HepG2 (cell line): ENCODE results near the gene CENPB. TPM values are rescaled to one million over a fixed set of nuclear protein-coding genes. Genes with fewer than 3 reads are reported as not detected.
A peak's percentile ranks its signal among the peaks of the same experiment; 100 is the strongest.

Source experiments
- ATF2 ChIP-seq: sonication (generic); formaldehyde crosslinking; IDR thresholded peaks from 2 replicates; pipeline ENCODE4 v1.4.0; 2020; ENCODE audit warnings: missing genetic modification reagents
- HOXA5 ChIP-seq: sonication (generic); formaldehyde crosslinking; IDR thresholded peaks from 2 replicates; pipeline ENCODE4 v1.4.0; 2020; ENCODE audit warnings: missing genetic modification reagents
- IRF2 ChIP-seq: IDR thresholded peaks from 2 replicates; pipeline ENCODE4 v1.6.1; 2018; ENCODE audit warnings: missing genetic modification reagents, missing compliant biosample characterization
- MAZ ChIP-seq, 2 experiments: sonication (generic) in 1 of 2; formaldehyde crosslinking in 1 of 2; IDR thresholded peaks; 2 replicates each; pipeline versions ENCODE4 v1.5.0 to v1.6.1; 2012 to 2020; ENCODE audit warnings: low read depth in 2 of 2, mild to moderate bottlenecking in 2 of 2, borderline replicate concordance in 1 of 2, improper control_type of control experiment in 1 of 2, low read length in 1 of 2, missing genetic modification reagents in 1 of 2, moderate library complexity in 1 of 2
- NCOA1 ChIP-seq: sonication (generic); formaldehyde crosslinking; IDR thresholded peaks from 2 replicates; pipeline ENCODE4 v1.9.0; 2021; ENCODE audit warnings: missing genetic modification reagents
- PHF8 ChIP-seq: sonication (generic); formaldehyde crosslinking; IDR thresholded peaks from 2 replicates; pipeline ENCODE4 v1.5.0; 2020; ENCODE audit warnings: missing genetic modification reagents
- RORA ChIP-seq: sonication (generic); formaldehyde crosslinking; IDR thresholded peaks from 2 replicates; pipeline ENCODE4 v1.5.0; 2020; ENCODE audit warnings: mild to moderate bottlenecking, missing genetic modification reagents, moderate library complexity
- SIN3A ChIP-seq: IDR thresholded peaks from 2 replicates; pipeline ENCODE4 v1.6.1; 2011; ENCODE audit warnings: low read depth, mild to moderate bottlenecking, control low read depth, low read length, borderline replicate concordance
- SIX4 ChIP-seq: sonication (generic); formaldehyde crosslinking; IDR thresholded peaks from 2 replicates; pipeline ENCODE4 v1.4.0; 2020; ENCODE audit warnings: missing genetic modification reagents
- ZBTB21 ChIP-seq: sonication (generic); formaldehyde crosslinking; IDR thresholded peaks from 2 replicates; pipeline ENCODE4 v1.4.0; 2020; ENCODE audit warnings: missing genetic modification reagents
- ZFX ChIP-seq: sonication (generic); formaldehyde crosslinking; IDR thresholded peaks from 2 replicates; pipeline ENCODE4 v1.4.0; 2020; ENCODE audit warnings: mild to moderate bottlenecking, low read depth, missing genetic modification reagents, moderate library complexity
- ZNF280D ChIP-seq: sonication (generic); formaldehyde crosslinking; IDR thresholded peaks from 2 replicates; pipeline ENCODE4 v1.5.1; 2020; ENCODE audit warnings: mild to moderate bottlenecking, missing genetic modification reagents
- ZNF335 ChIP-seq: sonication (generic); formaldehyde crosslinking; IDR thresholded peaks from 2 replicates; pipeline ENCODE4 v1.4.0; 2020; ENCODE audit warnings: missing genetic modification reagents
- ZNF350 ChIP-seq: sonication (generic); formaldehyde crosslinking; IDR thresholded peaks from 2 replicates; pipeline ENCODE4 v1.4.0; 2020; ENCODE audit warnings: mild to moderate bottlenecking, low read depth, missing genetic modification reagents, borderline replicate concordance
- ZNF383 ChIP-seq: sonication (generic); formaldehyde crosslinking; IDR thresholded peaks from 2 replicates; pipeline ENCODE4 v1.4.0; 2020; ENCODE audit warnings: missing genetic modification reagents, mild to moderate bottlenecking, borderline replicate concordance
- ZNF660 ChIP-seq: sonication (generic); formaldehyde crosslinking; IDR thresholded peaks from 2 replicates; pipeline ENCODE4 v1.5.1; 2020; ENCODE audit warnings: mild to moderate bottlenecking, low read depth, missing genetic modification reagents, borderline replicate concordance
- ZNF737 ChIP-seq: sonication (generic); formaldehyde crosslinking; IDR thresholded peaks from 2 replicates; pipeline ENCODE4 v1.5.0; 2020; ENCODE audit warnings: missing genetic modification reagents, mild to moderate bottlenecking, borderline replicate concordance
- polyA plus RNA-seq, 8 experiments: library from polyadenylated mRNA; depleted of rRNA in 3 of 8; stranded (reverse) in 7 of 8; unstranded in 1 of 8; fragments of >200 nt; fragmentation: Illumina TruSeq in 4 of 8; extraction: Trizol in 4 of 8; gene quantifications; 2 replicates each; pipeline versions ENCODE4 v1.2.1 to v1.2.3, GENCODE V29; 2011 to 2016; ENCODE audit warnings: low read depth in 4 of 8, missing spikeins in 1 of 8, mixed read lengths in 1 of 8; ENCODE audit not compliant: insufficient read depth in 1 of 8
- total RNA-seq, 5 experiments: library from RNA; depleted of rRNA; stranded (reverse); fragments of >200 nt; fragmentation: Illumina TruSeq; extraction: Trizol; gene quantifications; 2 replicates each; pipeline ENCODE4 v1.2.3, GENCODE V29; 2016; ENCODE audit warnings: low read depth in 1 of 5
- TF ChIP-seq, protein P1 (sequence below): fragments of 450-650 bp; IDR thresholded peaks from 2 replicates; pipeline ENCODE4 v1.6.1; 2017; ENCODE audit warnings: mild to moderate bottlenecking
- TF ChIP-seq, protein P2 (sequence below): sonication (generic); formaldehyde crosslinking; conservative IDR thresholded peaks from 2 replicates; pipeline ENCODE4 v1.8.0; 2022; ENCODE audit warnings: low read depth, missing genetic modification reagents

Gene CENPB
- total and polyA plus RNA-seq, 2 of the 13 experiments (the other 11 are each of a cell fraction or from before 2014, with no cell fraction given), result 10.4 to 54.5 TPM

- TF ChIP-seq, protein P1, sequence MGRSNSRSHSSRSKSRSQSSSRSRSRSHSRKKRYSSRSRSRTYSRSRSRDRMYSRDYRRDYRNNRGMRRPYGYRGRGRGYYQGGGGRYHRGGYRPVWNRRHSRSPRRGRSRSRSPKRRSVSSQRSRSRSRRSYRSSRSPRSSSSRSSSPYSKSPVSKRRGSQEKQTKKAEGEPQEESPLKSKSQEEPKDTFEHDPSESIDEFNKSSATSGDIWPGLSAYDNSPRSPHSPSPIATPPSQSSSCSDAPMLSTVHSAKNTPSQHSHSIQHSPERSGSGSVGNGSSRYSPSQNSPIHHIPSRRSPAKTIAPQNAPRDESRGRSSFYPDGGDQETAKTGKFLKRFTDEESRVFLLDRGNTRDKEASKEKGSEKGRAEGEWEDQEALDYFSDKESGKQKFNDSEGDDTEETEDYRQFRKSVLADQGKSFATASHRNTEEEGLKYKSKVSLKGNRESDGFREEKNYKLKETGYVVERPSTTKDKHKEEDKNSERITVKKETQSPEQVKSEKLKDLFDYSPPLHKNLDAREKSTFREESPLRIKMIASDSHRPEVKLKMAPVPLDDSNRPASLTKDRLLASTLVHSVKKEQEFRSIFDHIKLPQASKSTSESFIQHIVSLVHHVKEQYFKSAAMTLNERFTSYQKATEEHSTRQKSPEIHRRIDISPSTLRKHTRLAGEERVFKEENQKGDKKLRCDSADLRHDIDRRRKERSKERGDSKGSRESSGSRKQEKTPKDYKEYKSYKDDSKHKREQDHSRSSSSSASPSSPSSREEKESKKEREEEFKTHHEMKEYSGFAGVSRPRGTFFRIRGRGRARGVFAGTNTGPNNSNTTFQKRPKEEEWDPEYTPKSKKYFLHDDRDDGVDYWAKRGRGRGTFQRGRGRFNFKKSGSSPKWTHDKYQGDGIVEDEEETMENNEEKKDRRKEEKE, result no peak
- TF ChIP-seq ZNF383 (CRISPR knock-in tag) (no peak), IRF2 (peak; percentile 14; the same call in 1 of the 2 replicates), ZBTB21 (CRISPR knock-in tag) (no peak), ZNF737 (CRISPR knock-in tag) (no peak; the same call in 1 of the 2 replicates), PHF8 (CRISPR knock-in tag) (peak; percentile 8; the same call in 1 of the 2 replicates), HOXA5 (CRISPR knock-in tag) (0 out of 2 replicates have a peak, but pooled peaks have one; percentile 19), ZNF280D (CRISPR knock-in tag) (no peak; the same call in 1 of the 2 replicates), ZNF660 (CRISPR knock-in tag) (no peak), MAZ (IDR thresholded peaks at IDR 0.05; ENCODE audit: borderline replicate concordance, low read depth, low read length) (no peak), MAZ (CRISPR knock-in tag; IDR thresholded peaks at IDR 0.05; ENCODE audit: low read depth) (no peak), ZNF350 (CRISPR knock-in tag) (no peak; the same call in 1 of the 2 replicates), ZFX (no peak; the same call in none of the 2 replicates), SIX4 (CRISPR knock-in tag) (no peak), RORA (CRISPR knock-in tag) (no peak), SIN3A (peak; percentile 25; the same call in 1 of the 2 replicates), NCOA1 (0 out of 2 replicates have a peak, but pooled peaks have one; percentile 20), ATF2 (CRISPR knock-in tag) (no peak), ZNF335 (CRISPR knock-in tag) (no peak)
- TF ChIP-seq, protein P2, sequence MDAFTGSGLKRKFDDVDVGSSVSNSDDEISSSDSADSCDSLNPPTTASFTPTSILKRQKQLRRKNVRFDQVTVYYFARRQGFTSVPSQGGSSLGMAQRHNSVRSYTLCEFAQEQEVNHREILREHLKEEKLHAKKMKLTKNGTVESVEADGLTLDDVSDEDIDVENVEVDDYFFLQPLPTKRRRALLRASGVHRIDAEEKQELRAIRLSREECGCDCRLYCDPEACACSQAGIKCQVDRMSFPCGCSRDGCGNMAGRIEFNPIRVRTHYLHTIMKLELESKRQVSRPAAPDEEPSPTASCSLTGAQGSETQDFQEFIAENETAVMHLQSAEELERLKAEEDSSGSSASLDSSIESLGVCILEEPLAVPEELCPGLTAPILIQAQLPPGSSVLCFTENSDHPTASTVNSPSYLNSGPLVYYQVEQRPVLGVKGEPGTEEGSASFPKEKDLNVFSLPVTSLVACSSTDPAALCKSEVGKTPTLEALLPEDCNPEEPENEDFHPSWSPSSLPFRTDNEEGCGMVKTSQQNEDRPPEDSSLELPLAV (CRISPR knock-in tag), result no peak
Observed at GRCh38 chr20:3768342-3769130, 18.0 kb downstream of the CENPB start (continued).
